Pancreas (tissue), 10 donors: ENCODE results near the gene PRKAR2B. TPM values are rescaled to one million over a fixed set of nuclear protein-coding genes. Genes with fewer than 3 reads are reported as not detected.

Source experiments
- ATAC-seq, 4 donors: fragments of 200-7000 bp; cut with Tn5 transposase; one replicate each; pipeline versions ENCODE4 v1.8.0 to v1.9.1; 2020; ENCODE audit warnings: mild to moderate bottlenecking in 4 of 4, moderate library complexity in 4 of 4
- DNase-seq, 6 donors: peaks; one replicate each; pipeline ENCODE4 v3.0.0-alpha.2; 2020
- FAIRE-seq: peaks from 2 replicates; lab custom pipeline; 2012; peaks lifted over from hg19 to GRCh38; lab: Jason Lieb, UNC
- H3K27ac ChIP-seq, 4 donors: fragments of 200-600 bp; sonication (generic); 1 replicate in 3 of 4; 2 replicates in 1 of 4; pipeline versions ENCODE4 v1.5.0 to v1.8.0; 2020
- H3K27me3 ChIP-seq, 4 donors: fragments of 200-600 bp; one replicate each; pipeline ENCODE4 v1.8.0; 2021
- H3K36me3 ChIP-seq, 3 donors: fragments of 200-600 bp; sonication (generic) in 1 of 3; one replicate each; pipeline versions ENCODE4 v1.5.0 to v1.8.0; 2020 to 2021
- H3K4me1 ChIP-seq, 3 donors: fragments of 200-600 bp; one replicate each; pipeline ENCODE4 v1.8.0; 2021
- H3K4me3 ChIP-seq, 4 donors: fragments of 200-600 bp; sonication (generic) in 2 of 4; one replicate each; pipeline versions ENCODE4 v1.5.0 to v1.8.0; 2020 to 2021
- H3K9me3 ChIP-seq, 4 donors: fragments of 200-600 bp; one replicate each; pipeline ENCODE4 v1.8.0; 2021
- CTCF ChIP-seq, 4 donors: fragments of 200-600 bp; sonication (generic) in 3 of 4; IDR thresholded peaks; one replicate each; pipeline versions ENCODE4 v1.5.0 to v1.8.0; 2021; ENCODE audit warnings: antibody characterized with exemption in 4 of 4
- WGBS, 2 donors: extraction: QIAGEN DNeasy Blood & Tissue Kit; methylation state at CpG; one replicate each; pipeline ENCODE4 v1.1.7; 2013; 5-methylcytosine and 5-hydroxymethylcytosine counted together
- intact Hi-C, 3 donors: fragments of 100-400 bp; cut with DNase I; formaldehyde crosslinking; loops; one replicate each; pipeline versions ENCODE4 v1.11.1 to v1.14.2; 2022
- polyA plus RNA-seq, 2 donors: library from polyadenylated mRNA; stranded (reverse); fragments of 200-250 nt; gene quantifications; one replicate each; pipeline ENCODE4 v1.2.3, GENCODE V29; 2013
- total RNA-seq, 6 donors: library from RNA; stranded (reverse); fragmentation: NEBNext Ultra II Directional in 4 of 6; extraction: Animal tissue kit (Norgen Biotek cat#: 25700) in 4 of 6; gene quantifications; one replicate each; pipeline versions ENCODE4 v1.2.1 to v1.2.4, GENCODE V29; 2021 to 2023
- donor health status: healthy with polysubstance abuse.
- donor health status: DM: no; HTN: no; CAD: no; lungs with moderate emphysema.
- donor health status: DM: no; HTN: no; CAD: no.
- donor health status: control.
- donor health status: control.
- donor health status: Bipolar disorder and iron deficiency.
- donor health status: DM: yes; HTN: yes; CAD: no.
- donor health status: DM: no; HTN: no; CAD: no.
- donor health status: DM: no; HTN: no; CAD: no.
- donor health status: DM: yes; HTN: yes; CAD: no.

The PRKAR2B gene
- total and polyA plus RNA-seq, 8 donors = 5.8 to 9.9 (median 7.6) TPM

GRCh38 chr7:107164092-107164491, 119.6 kb downstream of the PRKAR2B start:
- Histone ChIP-seq H3K4me3 (no peak overlapping the region), H3K4me1 (peaks cover 0 to 11% (median 5%) of the 10 kb centered on the region in 3 donors), H3K27me3 (no peaks in the 10 kb centered on the region), H3K27ac (no peak overlapping the region), H3K9me3 (no peaks in the 10 kb centered on the region), H3K36me3 (no peaks in the 10 kb centered on the region)
- DNase-seq (no peak), ATAC-seq (no peak), FAIRE-seq (no peak)
- WGBS, 2 donors = 52 to 54% methylated on average over 2 of the region's 2 CpGs
- intact Hi-C loops = no loop called here
- no peak for TF ChIP-seq CTCF (IDR thresholded peaks at IDR 0.05)

GRCh38 chr7:107165341-107165740, 120.8 kb downstream of the PRKAR2B start:
- DNase-seq (no peak), ATAC-seq (no peak), FAIRE-seq (no peak)
- no peak overlapping the region for H3K27ac ChIP-seq
- H3K27me3 ChIP-seq = no peaks in the 10 kb centered on the region
- no peaks in the 10 kb centered on the region for H3K9me3 ChIP-seq
- TF ChIP-seq CTCF (IDR thresholded peaks at IDR 0.05) = no peak
- no peaks in the 10 kb centered on the region for H3K36me3 ChIP-seq
- H3K4me1 ChIP-seq = peaks cover 0 to 11% (median 9%) of the 10 kb centered on the region in 3 donors
- 60 to 64% methylated on average over 3 of the region's 3 CpGs for WGBS, 2 donors
- intact Hi-C loops = no loop called here
- no peak overlapping the region for H3K4me3 ChIP-seq

- intact Hi-C loops = no loop called here
- ATAC-seq = no peak
- Histone ChIP-seq H3K9me3 (no peaks in the 10 kb centered on the region), H3K4me1 (peaks cover 4 to 18% (median 17%) of the 10 kb centered on the region in 3 donors), H3K27ac (peak overlapping the region; percentile 88 to 99 (median 94)), H3K4me3 (peak overlapping the region in 3 of 4 donors; percentile 18 to 46 (median 45)), H3K36me3 (no peaks in the 10 kb centered on the region), H3K27me3 (no peaks in the 10 kb centered on the region)
- 32 to 39% methylated on average over 5 of the region's 5 CpGs for WGBS, 2 donors
- TF ChIP-seq CTCF (IDR thresholded peaks at IDR 0.05) = no peak
- no peak for DNase-seq
- peak; percentile 9 for FAIRE-seq
Measured at GRCh38 chr7:107166736-107167426, 122.4 kb downstream of the PRKAR2B start.

GRCh38 chr7:107167483-107168232, 123.2 kb downstream of the PRKAR2B start:
- Histone ChIP-seq H3K36me3 (no peaks in the 10 kb centered on the region), H3K4me3 (peak overlapping the region; percentile 18 to 46 (median 34)), H3K4me1 (peaks cover 11 to 26% (median 25%) of the 10 kb centered on the region in 3 donors), H3K27me3 (no peaks in the 10 kb centered on the region), H3K27ac (peak overlapping the region; percentile 88 to 99 (median 94)), H3K9me3 (no peaks in the 10 kb centered on the region)
- TF ChIP-seq CTCF (IDR thresholded peaks at IDR 0.05) = peak in 3 of 4 donors; percentile 14 to 35 (median 14)
- intact Hi-C loops = no loop called here
- ATAC-seq (peak; percentile 21 to 34 (median 24)), FAIRE-seq (peak; percentile 94), DNase-seq (peak in 2 of 6 donors; percentile 22 to 59)
- 0 to 1% methylated on average over 15 of the region's 15 CpGs for WGBS, 2 donors
